T47D (cell line): ENCODE data around the gene OS9.

ENCODE experiments used
- DNase-seq, 2 experiments: peaks; one replicate each; pipeline versions ENCODE4 v3.0.0 to v3.0.0-alpha.2; 2011 to 2012; ENCODE audit warnings: low read depth in 1 of 2, low spot score in 1 of 2
- JUND ChIP-seq: IDR thresholded peaks from 2 replicates; pipeline ENCODE4 v1.6.1; 2012; ENCODE audit warnings: low read depth
- in situ Hi-C: cut with HindIII; loops from 2 replicates; pipeline ENCODE4 v1.10.0; 2016; ENCODE audit warnings: low sequenced_read_pairs, low pct_unique_long_range_greater_than_20kb

The OS9 gene

GRCh38 chr12:57731411-57732080, 37.6 kb downstream of the OS9 start:
- DNase-seq: no peak
- TF ChIP-seq JUND: no peak
- in situ Hi-C loops: no loop called here

- no peak for TF ChIP-seq JUND
- DNase-seq: no peak
- in situ Hi-C loops: no loop called here
These were observed 38.3 kb downstream of the OS9 start for GRCh38 chr12:57732270-57732669.

- DNase-seq: no peak
- in situ Hi-C loops: no loop called here
- no peak for TF ChIP-seq JUND
These were observed 39.0 kb downstream of the OS9 start for GRCh38 chr12:57732726-57733593.

DNA sequence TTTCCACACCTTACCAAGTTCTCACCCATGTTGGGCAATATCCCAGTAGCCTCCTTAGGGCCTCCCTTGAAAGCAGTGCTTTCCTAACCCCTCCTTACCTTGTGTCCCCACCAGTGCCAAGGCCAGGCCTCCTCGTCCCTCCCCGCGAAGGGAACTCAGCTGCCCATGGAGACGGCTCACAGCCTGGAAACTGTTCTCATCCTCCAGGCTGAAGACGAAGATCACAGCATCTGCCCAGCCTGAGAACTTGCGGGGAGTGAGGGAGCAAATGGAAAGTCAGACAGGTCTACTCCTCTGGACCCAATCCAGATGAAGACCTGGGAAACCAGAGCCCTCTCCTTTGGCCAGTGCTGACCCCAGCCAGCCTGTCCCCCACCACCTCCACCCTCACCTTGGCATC, 40.0 kb downstream of the OS9 start:
- in situ Hi-C loops: no loop called here
- no peak for DNase-seq
- no peak for TF ChIP-seq JUND

DNA sequence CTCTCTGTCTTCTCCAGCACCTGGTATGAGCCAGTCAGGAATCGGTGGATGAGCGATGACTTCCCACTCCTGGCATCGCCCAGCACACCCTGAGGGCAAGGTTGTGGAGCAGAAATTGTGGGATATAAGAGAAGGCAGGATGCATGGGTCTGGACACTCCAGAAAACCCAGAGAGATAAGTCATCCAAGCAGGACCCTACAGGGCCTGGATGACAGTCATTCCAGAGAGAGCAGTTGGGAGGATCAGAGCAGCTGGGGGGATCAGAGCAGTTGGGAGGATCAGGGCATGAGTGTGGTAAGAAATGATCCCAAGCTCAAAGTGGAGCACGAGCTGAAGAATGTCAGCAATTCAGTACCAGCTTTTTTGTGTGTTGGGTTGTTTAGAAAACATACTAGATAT, 40.7 kb downstream of the OS9 start:
- in situ Hi-C loops: no loop called here
- no peak for DNase-seq

DNA sequence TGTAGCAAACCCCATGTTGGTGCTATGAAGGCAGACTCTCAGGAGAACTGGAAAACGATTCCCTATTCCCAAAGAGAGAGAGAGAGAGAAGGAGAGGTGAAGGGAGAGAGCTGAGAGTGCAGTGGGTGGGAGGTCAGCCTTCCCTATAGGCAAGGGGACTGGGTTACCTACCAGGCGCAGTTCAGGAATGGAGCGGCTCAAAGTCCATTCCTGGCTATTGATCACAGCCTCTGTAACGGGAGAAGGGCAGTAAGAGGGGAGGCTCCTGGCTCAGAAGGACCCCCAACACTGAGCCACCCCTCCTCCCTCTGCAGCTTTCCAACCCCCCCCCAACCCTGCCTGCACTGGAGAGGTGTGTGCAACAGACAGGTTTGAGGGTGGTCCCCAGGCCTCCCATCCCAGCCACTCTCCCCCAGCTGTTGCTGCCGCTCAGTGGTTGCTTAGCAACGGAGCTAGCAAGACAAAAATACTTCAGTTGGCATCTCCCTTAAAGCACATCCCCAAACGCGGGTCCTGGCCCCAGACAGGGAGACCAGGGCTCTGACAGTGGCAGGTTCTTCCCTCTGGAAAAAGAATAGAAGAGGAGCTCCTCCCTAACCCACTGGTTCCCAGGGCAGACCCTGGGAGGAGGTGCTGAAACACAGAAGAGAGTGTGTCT, 41.4 kb downstream of the OS9 start:
- DNase-seq: no peak
- TF ChIP-seq JUND: no peak
- in situ Hi-C loops: no loop called here

More for the DNA sequence above, 40.7 kb downstream of the OS9 start:
- no peak for TF ChIP-seq JUND

- no peak for TF ChIP-seq JUND
- peak; percentile 43 to 61 for DNase-seq
- in situ Hi-C loops: no loop called here
These were observed 42.2 kb downstream of the OS9 start for GRCh38 chr12:57735952-57736740.

GRCh38 chr12:57736741-57737466, 43.0 kb downstream of the OS9 start:
- in situ Hi-C loops: no loop called here
- TF ChIP-seq JUND: no peak
- no peak for DNase-seq

DNA sequence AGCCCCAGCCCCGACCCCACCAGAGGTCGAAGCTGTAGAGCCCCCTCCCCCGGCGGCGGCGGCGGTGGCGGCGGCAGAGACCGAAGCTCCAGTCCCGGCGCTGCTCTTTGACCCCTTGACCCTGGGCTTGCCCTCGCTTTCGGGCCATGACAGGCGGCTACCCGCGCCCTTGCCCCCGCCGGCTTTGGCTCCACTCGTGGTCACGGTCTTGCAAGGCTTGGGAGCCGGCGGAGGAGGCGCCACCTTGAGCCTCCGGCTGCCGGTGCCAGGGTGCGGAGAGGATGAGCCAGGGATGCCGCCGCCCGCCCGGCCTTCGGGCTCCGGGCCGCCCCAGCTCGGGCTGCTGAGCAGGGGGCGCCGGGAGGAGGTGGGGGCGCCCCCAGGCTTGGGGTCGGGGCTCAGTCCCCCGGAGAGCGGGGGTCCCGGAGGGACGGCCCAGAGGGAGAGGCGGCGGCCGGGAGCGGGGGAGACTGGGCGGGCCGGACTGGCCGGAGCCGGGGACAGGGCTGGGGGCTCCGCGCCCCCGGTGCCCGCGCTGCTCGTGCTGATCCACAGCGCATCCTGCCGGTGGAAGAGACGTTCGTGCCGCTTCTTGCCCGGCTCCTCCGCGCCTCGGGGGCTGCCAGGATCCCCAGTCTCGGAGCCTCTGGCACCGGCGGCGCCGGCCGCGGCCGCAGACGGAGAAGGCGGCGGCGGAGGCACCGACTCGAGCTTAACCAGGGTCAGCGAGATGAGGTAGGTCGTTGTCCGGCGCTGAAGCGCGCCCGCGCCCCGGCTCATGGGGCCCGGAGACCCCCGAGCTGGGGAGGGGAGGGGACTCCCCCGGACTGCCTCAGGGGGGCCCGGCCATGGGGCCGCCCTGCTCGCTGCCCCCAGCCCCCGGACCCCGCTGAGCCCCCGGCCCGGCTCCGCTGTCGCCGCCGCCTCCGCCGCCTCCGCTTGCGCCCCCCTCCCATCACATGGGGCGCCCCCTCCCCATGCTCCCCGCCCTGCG, 43.8 kb downstream of the OS9 start:
- in situ Hi-C loops: no loop called here
- peak in 1 of 2 experiments; percentile 61 for DNase-seq

GRCh38 chr12:57738661-57739237, 44.8 kb downstream of the OS9 start, which contains the start of gene AGAP2:
TSS of gene AGAP2 (minus strand) at chr12:57738742. CDS start at chr12:57738246, 496 bp downstream.
- in situ Hi-C loops: no loop called here
- peak in 1 of 2 experiments; percentile 42 for DNase-seq

More for the DNA sequence above, 43.8 kb downstream of the OS9 start:
- no peak for TF ChIP-seq JUND

GRCh38 chr12:57739387-57739786, 45.5 kb downstream of the OS9 start:
- TF ChIP-seq JUND: no peak
- no peak for DNase-seq
- in situ Hi-C loops: no loop called here

More at GRCh38 chr12:57738661-57739237, 44.8 kb downstream of the OS9 start, which contains the start of gene AGAP2:
- TF ChIP-seq JUND: no peak
